Lung (tissue), 12 donors: ENCODE data around the gene SOCS4. TPM values are rescaled to one million over a fixed set of nuclear protein-coding genes. Genes with fewer than 3 reads are reported as not detected.

Experiments used
- ATAC-seq: fragments of 200-7000 bp; cut with Tn5 transposase; one replicate; pipeline ENCODE4 v1.9.1; 2020; ENCODE audit warnings: moderate number of reproducible peaks; ENCODE audit not compliant: insufficient read depth, low FRiP score
- DNase-seq, 3 donors: peaks; one replicate each; pipeline ENCODE4 v3.0.0-alpha.2; 2013 to 2017
- H3K27ac ChIP-seq, 2 donors: one replicate each; pipeline ENCODE4 v1.5.1; 2013; ENCODE audit warnings: mild to moderate bottlenecking in 2 of 2, moderate library complexity in 2 of 2, control low read depth in 1 of 2, inconsistent platforms in 1 of 2, low read depth in 1 of 2, low read length in 1 of 2
- H3K27me3 ChIP-seq, 3 donors: one replicate each; pipeline ENCODE4 v1.5.1; 2013; ENCODE audit warnings: low read length in 2 of 3; ENCODE audit not compliant: control insufficient read depth in 3 of 3, insufficient read depth in 3 of 3
- H3K36me3 ChIP-seq, 4 donors: one replicate each; pipeline ENCODE4 v1.5.1; 2013; ENCODE audit warnings: low read length in 4 of 4, mild to moderate bottlenecking in 1 of 4, moderate library complexity in 1 of 4; ENCODE audit not compliant: control insufficient read depth in 4 of 4, insufficient read depth in 4 of 4
- H3K4me1 ChIP-seq, 5 donors: one replicate each; pipeline ENCODE4 v1.5.1; 2013; ENCODE audit warnings: low read length in 5 of 5, mild to moderate bottlenecking in 2 of 5, moderate library complexity in 1 of 5; ENCODE audit not compliant: control insufficient read depth in 5 of 5, insufficient read depth in 5 of 5
- H3K4me3 ChIP-seq: one replicate; pipeline ENCODE4 v1.5.1; 2013; ENCODE audit warnings: mild to moderate bottlenecking, control low read depth, moderate library complexity
- H3K9ac ChIP-seq, 2 donors: one replicate each; pipeline ENCODE4 v1.5.1; 2013; ENCODE audit warnings: low read length in 2 of 2, control low read depth in 1 of 2; ENCODE audit not compliant: insufficient read depth in 1 of 2
- H3K9me3 ChIP-seq, 4 donors: one replicate each; pipeline ENCODE4 v1.5.1; 2013; ENCODE audit warnings: low read length in 3 of 4, mild to moderate bottlenecking in 1 of 4, moderate library complexity in 1 of 4; ENCODE audit not compliant: control insufficient read depth in 4 of 4, insufficient read depth in 3 of 4
- WGBS, 2 donors: extraction: QIAGEN DNeasy Blood & Tissue Kit; methylation state at CpG; one replicate each; pipeline ENCODE4 v1.1.7; 2013; 5-methylcytosine and 5-hydroxymethylcytosine counted together
- polyA plus RNA-seq, 2 donors: library from polyadenylated mRNA; stranded (reverse); fragments of 200-250 nt; gene quantifications; one replicate each; pipeline ENCODE4 v1.2.1, GENCODE V29; 2013
- total RNA-seq, 2 donors: library from RNA; depleted of rRNA in 1 of 2; stranded (reverse); fragments of >200 nt in 1 of 2; gene quantifications; one replicate each; pipeline ENCODE4 v1.2.1, GENCODE V29; 2014 to 2021
- TF ChIP-seq, protein P1 (sequence below): IDR thresholded peaks from 2 replicates; pipeline ENCODE4 v1.5.1; 2012; ENCODE audit warnings: mild to moderate bottlenecking; ENCODE audit errors: control extremely low read depth, extremely low read depth
- donor health status: control.
- donor health status: control.
- donor health status: Bipolar disorder and iron deficiency.
- donor health status: healthy.
- donor health status: DM: yes; HTN: yes; CAD: no.

Gene SOCS4
- total and polyA plus RNA-seq, 4 donors = 5.8 to 28.3 (median 10.5) TPM

DNA sequence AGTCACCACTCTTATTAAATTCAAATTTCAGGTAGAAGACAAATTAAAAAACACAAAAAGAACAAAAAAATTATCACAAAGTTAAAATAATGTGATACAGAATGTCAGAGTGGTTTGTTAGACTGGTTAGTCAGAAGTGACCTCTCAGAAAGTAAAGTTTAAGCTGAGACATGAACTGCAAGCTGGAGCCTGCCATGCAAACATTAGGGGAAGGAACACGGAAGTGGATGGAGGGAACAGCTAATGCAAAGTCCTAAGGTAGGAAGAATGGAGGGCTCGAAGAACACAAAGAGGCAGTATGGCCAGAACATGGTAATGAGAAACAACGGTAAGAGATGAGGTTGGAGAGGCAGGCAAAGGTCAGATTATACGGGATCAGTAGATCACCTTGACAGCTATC, 41.9 kb upstream of the SOCS4 start:
- no peaks in the 10 kb centered on the region for H3K27me3 ChIP-seq
- H3K9me3 ChIP-seq = no peaks in the 10 kb centered on the region
- no peak overlapping the region for H3K4me3 ChIP-seq
- H3K4me1 ChIP-seq = no peaks in the 10 kb centered on the region
- no peak overlapping the region for H3K27ac ChIP-seq
- ATAC-seq (no peak), DNase-seq (no peak)
- no peak overlapping the region for H3K9ac ChIP-seq
- 90 to 96% methylated on average over 4 of the region's 4 CpGs for WGBS, 2 donors
- H3K36me3 ChIP-seq = peaks cover 0 to 6% (median 4%) of the 10 kb centered on the region in 4 donors
- TF ChIP-seq, protein P1, sequence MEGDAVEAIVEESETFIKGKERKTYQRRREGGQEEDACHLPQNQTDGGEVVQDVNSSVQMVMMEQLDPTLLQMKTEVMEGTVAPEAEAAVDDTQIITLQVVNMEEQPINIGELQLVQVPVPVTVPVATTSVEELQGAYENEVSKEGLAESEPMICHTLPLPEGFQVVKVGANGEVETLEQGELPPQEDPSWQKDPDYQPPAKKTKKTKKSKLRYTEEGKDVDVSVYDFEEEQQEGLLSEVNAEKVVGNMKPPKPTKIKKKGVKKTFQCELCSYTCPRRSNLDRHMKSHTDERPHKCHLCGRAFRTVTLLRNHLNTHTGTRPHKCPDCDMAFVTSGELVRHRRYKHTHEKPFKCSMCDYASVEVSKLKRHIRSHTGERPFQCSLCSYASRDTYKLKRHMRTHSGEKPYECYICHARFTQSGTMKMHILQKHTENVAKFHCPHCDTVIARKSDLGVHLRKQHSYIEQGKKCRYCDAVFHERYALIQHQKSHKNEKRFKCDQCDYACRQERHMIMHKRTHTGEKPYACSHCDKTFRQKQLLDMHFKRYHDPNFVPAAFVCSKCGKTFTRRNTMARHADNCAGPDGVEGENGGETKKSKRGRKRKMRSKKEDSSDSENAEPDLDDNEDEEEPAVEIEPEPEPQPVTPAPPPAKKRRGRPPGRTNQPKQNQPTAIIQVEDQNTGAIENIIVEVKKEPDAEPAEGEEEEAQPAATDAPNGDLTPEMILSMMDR = no peak

DNA sequence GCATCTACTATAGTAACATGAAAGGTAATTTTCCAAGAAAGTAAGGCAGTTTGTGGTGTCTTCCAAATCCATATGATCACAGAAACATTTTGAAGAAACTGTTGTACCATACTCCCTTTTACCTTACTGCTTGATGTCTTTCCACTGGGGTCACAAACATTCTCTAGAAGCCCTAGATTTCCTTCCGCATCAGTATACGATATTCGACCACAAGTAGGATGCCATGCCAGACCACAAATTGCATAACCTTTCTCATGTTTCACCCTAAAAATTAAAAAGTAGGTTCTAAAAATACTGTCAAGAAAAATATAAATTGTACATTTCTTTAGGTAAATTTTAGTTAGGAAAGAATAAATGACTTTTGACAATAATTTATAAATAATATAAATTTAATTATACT, 26.7 kb upstream of the SOCS4 start:
- Histone ChIP-seq H3K9me3 (no peaks in the 10 kb centered on the region), H3K9ac (no peak overlapping the region), H3K4me3 (no peak overlapping the region), H3K4me1 (no peaks in the 10 kb centered on the region), H3K27me3 (no peaks in the 10 kb centered on the region), H3K27ac (no peak overlapping the region), H3K36me3 (peaks cover 0 to 2% (median under 1%) of the 10 kb centered on the region in 4 donors)
- no peak for ATAC-seq
- TF ChIP-seq, protein P1 = no peak
- 17 to 70% methylated on average over 3 of the region's 3 CpGs for WGBS, 2 donors
- no peak for DNase-seq

DNA sequence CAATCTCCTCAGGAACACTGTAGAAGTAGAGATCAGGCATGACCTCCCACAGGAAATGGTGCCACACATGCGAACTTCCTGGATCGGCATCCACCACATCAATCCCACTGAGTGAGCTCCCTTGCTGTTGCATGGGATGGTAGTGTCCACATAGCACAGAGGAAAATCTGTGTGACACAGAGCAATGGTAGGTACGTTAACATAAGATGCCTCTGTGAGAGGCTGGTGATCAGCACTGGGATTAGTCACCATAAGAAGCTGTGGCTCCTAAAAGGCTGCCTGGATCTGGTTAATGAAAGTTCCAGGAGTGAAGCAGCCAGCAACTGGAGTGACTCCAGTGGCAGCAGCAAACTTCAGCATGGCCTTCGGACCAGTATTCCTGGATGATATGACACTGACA, 22.0 kb upstream of the SOCS4 start:
- no peak overlapping the region for H3K4me3 ChIP-seq
- DNase-seq (no peak), ATAC-seq (no peak)
- 55 to 67% methylated on average over 4 of the region's 4 CpGs for WGBS, 2 donors
- no peak overlapping the region for H3K9ac ChIP-seq
- TF ChIP-seq, protein P1 = no peak
- no peak overlapping the region for H3K27ac ChIP-seq
- H3K27me3 ChIP-seq = no peaks in the 10 kb centered on the region
- H3K9me3 ChIP-seq = no peaks in the 10 kb centered on the region
- no peaks in the 10 kb centered on the region for H3K4me1 ChIP-seq
- peaks cover 0 to 7% (median 0%) of the 10 kb centered on the region in 4 donors for H3K36me3 ChIP-seq

DNA sequence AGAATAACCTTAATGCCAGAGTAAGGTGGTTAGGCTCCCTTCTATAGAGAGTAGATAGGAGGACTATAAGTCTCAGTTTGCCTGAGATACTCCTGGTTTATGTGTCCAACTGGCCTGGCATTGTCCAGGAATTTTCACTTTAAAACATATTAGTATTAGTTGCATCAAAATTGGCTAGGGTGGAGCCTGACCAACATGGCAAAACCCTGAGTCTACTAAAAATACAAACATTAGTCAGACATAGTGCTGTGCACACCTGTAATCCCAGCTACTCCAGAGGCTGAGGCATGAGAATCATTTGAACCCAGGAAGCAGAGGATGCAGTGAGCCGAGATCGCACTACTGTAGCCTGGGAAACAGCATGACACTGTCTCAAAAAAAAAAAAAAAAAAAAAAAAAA, 12.0 kb upstream of the SOCS4 start:
- no peak for DNase-seq
- Histone ChIP-seq H3K9ac (no peak overlapping the region), H3K4me1 (no peaks in the 10 kb centered on the region), H3K27ac (no peak overlapping the region), H3K27me3 (no peaks in the 10 kb centered on the region), H3K36me3 (no peaks in the 10 kb centered on the region), H3K4me3 (no peak overlapping the region), H3K9me3 (no peaks in the 10 kb centered on the region)
- ATAC-seq = no peak
- 92 to 97% methylated on average over 2 of the region's 2 CpGs for WGBS, 2 donors
- TF ChIP-seq, protein P1 = no peak
